ENCODE data around the gene LONP1. TPM values are rescaled to one million over a fixed set of nuclear protein-coding genes. Genes with fewer than 3 reads are reported as not detected.
"Not testable (repeated sequence)": the region's sequence is repeated elsewhere in the genome, so short reads cannot be mapped to it uniquely, and the experiment has no call there.

Gene LONP1, protein sequence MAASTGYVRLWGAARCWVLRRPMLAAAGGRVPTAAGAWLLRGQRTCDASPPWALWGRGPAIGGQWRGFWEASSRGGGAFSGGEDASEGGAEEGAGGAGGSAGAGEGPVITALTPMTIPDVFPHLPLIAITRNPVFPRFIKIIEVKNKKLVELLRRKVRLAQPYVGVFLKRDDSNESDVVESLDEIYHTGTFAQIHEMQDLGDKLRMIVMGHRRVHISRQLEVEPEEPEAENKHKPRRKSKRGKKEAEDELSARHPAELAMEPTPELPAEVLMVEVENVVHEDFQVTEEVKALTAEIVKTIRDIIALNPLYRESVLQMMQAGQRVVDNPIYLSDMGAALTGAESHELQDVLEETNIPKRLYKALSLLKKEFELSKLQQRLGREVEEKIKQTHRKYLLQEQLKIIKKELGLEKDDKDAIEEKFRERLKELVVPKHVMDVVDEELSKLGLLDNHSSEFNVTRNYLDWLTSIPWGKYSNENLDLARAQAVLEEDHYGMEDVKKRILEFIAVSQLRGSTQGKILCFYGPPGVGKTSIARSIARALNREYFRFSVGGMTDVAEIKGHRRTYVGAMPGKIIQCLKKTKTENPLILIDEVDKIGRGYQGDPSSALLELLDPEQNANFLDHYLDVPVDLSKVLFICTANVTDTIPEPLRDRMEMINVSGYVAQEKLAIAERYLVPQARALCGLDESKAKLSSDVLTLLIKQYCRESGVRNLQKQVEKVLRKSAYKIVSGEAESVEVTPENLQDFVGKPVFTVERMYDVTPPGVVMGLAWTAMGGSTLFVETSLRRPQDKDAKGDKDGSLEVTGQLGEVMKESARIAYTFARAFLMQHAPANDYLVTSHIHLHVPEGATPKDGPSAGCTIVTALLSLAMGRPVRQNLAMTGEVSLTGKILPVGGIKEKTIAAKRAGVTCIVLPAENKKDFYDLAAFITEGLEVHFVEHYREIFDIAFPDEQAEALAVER
- total RNA-seq = 10 to 100 TPM; 34.8 to 40.4 TPM
- long read RNA-seq, donor 1, transcript LONP1-201 (18 exons, 3,236 nt) = major isoform, 20 of 33 reads
- long read RNA-seq, donor 1, partial matches to known transcripts = 7 of 33 reads
- long read RNA-seq, donor 1, other reads (novel, unspliced or antisense) = 6 of 33 reads
- long read RNA-seq, donor 2, transcript LONP1-201 (18 exons, 3,236 nt) = major isoform, 85 of 137 reads
- long read RNA-seq, donor 2, partial matches to known transcripts = 39 of 137 reads
- long read RNA-seq, donor 2, other reads (novel, unspliced or antisense) = 13 of 137 reads

DNA sequence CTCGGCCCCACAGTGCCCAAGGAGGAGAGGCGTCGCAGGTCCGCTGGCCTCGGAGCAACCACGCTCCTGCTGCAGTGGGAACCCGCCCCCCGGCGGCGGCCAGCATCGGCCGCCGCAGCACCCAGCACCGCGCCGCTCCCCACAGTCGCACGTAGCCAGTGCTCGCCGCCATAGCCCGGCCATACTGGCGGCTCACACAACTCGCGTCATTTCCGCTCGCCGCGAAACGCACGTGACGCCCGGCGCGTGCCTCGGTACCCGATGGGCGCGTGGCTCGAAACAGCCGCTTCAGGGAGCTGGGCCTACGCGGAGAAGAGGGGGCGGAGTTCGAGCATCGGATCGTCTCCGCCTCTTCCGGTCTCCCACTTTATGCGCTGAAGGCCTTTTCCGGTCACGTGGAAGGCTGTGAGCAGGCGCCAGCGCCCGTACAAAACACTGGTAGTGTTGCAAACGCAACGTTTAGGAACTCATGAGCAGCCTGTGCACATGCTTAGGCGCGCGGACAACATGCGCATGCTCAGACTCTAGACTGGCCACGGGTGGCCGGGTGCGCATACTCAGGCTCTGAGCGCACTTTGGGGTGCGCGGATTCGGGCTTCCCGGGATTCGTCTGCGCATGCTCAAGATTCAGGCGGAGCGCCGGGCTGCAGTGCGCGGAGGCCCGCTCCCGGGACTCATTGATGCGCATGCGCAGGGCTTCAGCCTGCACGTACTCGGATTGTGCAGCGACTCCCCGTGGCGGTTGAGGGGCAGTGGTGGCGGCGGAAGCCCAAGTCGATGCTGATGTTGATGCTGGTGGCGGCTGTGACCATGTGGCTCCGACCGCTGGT, at the start of gene LONP1, which contains the start of gene CATSPERD:
TSS of gene LONP1 (minus strand) at position 186 of the 830 bp plus-strand sequence. CDS start at position 172, 14 bp downstream.
TSS of gene CATSPERD (plus strand) at position 677 of the 830 bp plus-strand sequence. CDS start at position 778, 101 bp downstream.
- intact Hi-C loops (cut with DNase I) = no loop called here
- DNase-seq (ENCODE audit: low spot score) = peak; percentile 100

- no peak for DNase-seq (ENCODE audit: low spot score)
- intact Hi-C loops (cut with DNase I) = no loop called here
Measured at GRCh38 chr19:5767949-5768348, 48.0 kb upstream of the LONP1 start.

DNA sequence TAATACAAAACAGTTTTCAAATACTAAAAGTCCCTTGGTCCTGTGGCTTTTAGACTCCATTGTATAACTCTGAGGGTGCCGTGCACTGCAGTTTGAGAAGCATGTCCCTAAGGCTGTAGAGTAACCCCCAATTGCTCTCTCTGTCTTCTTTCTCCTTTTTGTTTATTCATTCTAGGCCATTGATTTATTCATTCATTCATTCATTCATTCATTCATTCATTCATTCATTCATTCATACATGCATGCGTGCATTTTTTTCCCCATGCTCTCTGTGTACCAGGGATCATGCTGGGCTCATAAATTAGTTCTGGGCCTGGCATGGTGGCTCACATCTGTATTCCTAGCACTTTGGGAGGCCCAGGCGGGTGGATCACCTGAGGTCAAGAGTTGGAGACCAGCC, 45.3 kb upstream of the LONP1 start:
- intact Hi-C loops (cut with DNase I) = no loop called here
- DNase-seq (ENCODE audit: low spot score) = no peak

DNA sequence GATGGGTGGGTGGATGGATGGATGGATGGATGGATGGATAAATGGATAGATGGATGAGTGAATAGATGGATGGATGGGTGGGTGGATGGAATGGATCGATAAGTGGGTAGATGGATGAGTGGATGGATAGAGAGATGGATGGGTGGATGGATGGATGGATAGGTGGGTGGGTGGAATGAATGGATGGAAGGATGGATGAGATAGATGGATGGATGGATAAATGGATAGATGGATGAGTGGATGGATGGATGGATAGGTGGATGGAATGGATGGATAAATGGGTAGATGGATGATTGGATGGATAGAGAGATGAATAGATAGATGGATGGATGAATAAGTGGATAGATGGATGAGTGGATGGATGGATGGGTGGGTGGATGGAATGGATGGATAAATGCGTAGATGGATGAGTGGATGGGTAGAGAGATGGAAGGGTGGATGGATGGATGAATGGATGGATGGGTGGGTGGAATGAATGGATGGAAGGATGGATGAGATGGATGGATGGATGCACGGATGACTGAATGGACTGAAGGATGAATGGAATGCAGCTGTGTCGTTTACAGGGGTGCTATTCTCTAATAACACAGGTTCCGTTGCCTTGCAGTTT, 42.8 kb upstream of the LONP1 start:
- no peak for DNase-seq (ENCODE audit: low spot score)
- intact Hi-C loops (cut with DNase I) = no loop called here

DNA sequence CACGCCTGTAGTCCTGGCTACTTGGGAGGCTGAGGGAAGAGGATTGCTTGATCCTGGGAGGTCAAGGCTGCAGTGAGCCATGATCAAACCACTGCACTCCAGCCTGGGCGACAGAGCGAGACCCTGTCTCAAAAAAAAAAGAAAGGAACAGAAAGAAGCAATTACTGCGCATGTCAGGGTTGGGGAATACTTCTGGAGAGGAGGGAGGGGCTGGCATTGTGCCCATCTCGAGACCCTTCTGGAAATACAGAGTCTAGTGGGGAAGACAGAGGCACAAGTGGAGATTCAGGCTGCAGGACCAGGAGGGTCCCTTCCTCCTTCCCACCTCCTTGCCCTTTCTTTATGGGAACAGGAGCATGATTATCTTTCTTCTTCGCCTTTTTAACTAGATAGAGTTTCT, 33.8 kb upstream of the LONP1 start:
- intact Hi-C loops (cut with DNase I) = no loop called here
- DNase-seq (ENCODE audit: low spot score) = no peak

DNA sequence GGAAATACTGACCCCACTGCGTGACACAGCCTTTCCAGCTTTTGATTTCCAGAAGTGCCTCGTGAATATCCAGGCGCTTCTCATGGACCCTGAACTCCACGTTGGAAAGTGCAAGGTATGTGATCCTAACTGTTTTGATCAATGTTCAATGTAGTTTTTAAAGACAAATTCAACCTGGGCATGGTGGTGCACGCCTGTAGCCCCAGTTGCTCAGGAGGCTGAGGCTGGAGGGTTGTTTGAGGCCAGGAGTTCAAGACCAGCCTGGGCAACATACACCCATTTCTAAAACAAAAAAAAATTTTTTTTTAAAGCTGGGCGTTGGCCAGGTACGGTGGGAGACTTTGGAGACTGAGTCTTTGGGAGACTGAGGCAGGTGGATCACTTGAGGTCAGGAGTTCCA, 31.8 kb upstream of the LONP1 start:
- intact Hi-C loops (cut with DNase I) = no loop called here
- no peak for DNase-seq (ENCODE audit: low spot score)

DNA sequence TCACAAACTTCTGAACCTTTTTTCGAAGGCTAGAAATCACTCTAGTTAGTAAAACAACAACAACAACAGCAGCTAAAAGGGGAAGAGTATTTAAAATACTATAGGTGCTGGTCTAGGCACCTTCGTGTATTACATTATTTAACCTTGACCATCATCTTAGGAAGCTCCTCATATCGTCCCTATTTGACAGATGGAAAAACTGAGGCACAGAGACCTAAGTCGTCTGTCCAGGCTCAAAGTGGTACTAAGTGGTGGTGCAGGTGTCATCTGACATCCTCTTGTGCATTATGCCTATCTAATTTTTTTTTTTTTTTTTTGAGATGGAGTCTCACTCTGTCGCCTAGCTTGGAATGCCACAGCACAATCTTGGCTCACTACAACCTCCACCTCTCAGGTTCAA, 29.6 kb upstream of the LONP1 start:
- DNase-seq (ENCODE audit: low spot score) = no peak
- intact Hi-C loops (cut with DNase I) = no loop called here

DNA sequence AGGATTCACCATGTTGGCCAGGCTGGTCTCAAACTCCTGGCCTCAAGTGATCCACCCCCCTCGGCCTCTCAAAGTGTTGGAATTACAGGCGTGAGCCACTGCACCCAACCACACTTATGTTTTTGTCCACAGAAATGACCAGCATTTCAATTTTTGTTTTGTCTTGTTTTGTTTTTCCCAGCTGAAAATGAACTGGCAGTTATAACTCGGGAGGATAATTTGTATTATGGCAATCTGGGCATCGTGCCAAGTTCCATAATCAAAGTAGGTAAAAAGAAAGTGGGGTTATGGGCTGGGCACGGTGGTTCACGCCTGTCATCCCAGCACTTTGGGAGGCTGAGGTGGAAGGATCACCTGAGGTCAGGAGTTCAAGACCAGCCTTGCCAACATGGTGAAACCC, 29.0 kb upstream of the LONP1 start:
- intact Hi-C loops (cut with DNase I); DNase-seq (ENCODE audit: low spot score): not testable (repeated sequence)

DNA sequence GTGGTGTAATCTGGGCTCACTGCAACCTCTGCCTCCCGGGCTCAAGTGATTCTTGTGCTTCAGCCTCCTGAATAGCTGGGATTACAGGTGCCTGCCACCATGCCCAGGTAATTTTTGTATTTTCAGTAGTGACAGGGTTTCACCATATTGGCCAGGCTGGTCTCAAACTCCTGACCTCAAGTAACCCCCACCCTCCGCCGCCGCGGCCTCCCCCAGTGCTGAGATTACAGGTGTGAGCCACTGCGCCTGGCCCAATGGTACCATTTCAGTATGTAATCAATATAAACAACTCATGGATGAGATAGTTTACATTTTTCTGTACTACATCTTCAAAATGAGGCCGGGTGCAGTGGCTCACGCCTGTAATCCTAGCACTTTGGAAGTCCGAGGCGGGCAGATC, 25.1 kb upstream of the LONP1 start:
- intact Hi-C loops (cut with DNase I); DNase-seq (ENCODE audit: low spot score): not testable (repeated sequence)

DNA sequence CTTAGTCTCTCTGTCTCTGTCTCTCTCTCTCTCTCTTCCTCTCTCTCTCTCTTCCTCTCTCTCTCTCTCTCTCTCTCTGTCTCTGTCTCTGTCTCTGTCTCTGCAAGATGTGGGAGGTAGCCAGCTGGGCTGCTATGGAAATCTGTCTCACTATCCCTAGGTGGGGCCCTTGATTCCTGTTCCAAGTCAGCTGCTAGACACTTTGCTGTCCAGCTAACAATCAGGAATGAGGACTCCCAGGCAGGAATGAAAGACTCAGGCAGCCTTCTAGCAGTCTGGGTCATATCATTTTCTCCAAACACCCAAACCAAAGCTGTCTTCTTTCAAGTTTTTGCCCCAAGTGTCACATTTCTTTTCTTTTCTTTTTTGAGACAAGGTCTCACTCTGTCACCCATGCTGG, 23.7 kb upstream of the LONP1 start:
- DNase-seq (ENCODE audit: low spot score) = no peak
- intact Hi-C loops (cut with DNase I) = no loop called here

DNA sequence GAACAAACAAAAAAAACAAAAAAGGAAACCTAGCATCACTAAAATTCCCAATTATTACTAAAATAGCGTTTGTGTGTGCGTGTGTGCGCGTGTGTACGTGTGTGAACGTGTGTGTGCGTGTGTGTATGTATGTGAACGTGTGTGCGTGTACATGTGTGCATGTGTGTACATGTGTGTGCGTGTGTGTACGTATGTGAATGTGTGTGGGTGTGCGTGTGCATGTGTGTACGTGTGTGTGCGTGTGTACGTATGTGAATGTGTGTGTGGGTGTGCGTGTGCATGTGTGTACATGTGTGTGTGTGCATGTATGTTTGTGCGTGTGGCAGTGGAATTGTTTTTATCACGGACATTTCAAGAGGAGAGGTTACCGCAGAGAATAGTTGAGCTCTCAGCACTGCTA, 22.1 kb upstream of the LONP1 start:
- no peak for DNase-seq (ENCODE audit: low spot score)
- intact Hi-C loops (cut with DNase I) = no loop called here

GRCh38 chr19:5738423-5738822, 18.5 kb upstream of the LONP1 start:
- intact Hi-C loops (cut with DNase I) = no loop called here
- DNase-seq (ENCODE audit: low spot score) = no peak

DNA sequence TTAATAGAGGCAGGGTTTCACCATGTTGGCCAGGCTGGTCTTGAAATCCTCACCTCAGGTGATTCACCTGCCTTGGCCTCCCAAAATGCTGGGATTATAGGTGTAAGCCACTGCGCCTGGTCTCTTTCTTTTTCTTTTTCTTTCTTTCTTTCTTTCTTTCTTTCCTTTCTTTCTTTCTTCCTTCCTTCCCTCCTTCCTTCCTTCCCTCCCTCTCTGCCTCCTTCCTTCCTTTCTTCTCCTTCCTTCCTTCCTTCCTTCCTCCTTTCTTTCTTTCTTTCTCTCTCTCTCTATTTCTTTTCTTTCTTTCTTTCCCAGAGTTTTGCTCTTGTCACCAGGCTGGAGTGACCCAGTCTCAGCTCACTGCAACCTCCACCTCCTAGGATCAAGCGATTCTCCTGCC, 13.2 kb upstream of the LONP1 start:
- DNase-seq (ENCODE audit: low spot score); intact Hi-C loops (cut with DNase I): not testable (repeated sequence)

DNA sequence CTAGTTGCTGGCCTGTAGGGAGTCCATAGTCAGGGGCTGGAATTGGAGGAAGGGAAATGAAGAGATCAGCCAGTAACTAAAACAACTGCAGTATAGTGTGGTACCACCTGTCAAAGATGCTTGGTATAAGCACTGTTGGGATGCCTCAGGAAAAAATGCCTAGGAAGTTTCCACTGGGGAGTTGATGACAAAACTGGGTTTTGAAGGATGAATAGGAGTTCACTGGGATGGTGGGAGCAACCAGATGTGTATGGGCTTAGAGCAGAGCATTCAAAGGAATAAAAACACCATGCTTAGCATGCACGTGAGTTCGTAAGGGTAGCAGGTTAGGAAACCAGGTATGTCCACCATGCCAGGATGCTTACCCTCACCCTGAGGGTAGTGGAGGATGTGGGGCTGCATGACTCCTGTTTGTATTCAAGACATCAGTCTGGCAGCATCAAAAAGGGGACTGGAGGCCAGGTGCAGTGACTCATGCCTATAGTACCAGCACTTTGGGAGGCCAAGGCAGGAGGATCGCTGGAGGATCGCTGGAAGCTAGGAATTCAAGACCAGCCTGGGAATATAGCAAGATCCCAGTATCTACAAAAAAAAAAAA, 7.6 kb upstream of the LONP1 start:
- intact Hi-C loops (cut with DNase I) = no loop called here
- DNase-seq (ENCODE audit: low spot score) = no peak

GRCh38 chr19:5719274-5719960, 529 bp downstream of the LONP1 start:
- no peak for DNase-seq (ENCODE audit: low spot score)
- intact Hi-C loops (cut with DNase I) = no loop called here

DNA sequence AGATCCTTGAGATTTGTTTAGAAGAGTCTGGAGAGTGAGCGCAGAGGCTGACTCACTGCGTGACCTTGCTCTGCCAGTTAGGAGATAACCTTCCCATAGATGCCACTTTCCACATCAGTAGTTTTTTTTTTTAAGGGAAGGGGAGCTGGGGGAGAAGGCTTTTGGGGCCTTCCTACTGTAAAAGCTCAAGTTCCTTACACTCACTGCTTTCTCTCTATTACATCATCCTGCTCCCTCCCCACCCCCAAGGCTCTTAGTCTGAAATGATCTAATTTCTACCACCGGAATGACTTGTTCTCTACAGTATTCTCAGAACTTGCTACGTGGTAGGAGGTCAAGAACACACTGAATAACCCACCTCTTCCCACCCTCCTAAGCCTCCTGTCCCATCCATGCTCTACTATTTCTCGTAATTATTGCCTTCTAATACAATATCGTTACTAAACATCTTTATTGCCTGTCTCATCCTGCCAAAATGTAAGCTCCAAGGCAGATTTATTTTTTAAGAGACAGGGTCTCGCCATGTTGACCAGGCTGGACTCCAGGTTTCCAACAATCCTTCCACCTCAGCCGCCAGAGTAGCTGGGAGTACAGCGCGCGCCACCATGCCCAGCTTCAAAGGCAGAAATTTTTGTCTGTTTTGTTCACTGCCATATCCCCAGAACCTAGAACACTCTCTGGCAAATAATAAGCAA, 1.2 kb downstream of the LONP1 start:
- intact Hi-C loops (cut with DNase I) = no loop called here
- DNase-seq (ENCODE audit: low spot score) = no peak

- peak; percentile 76 for DNase-seq (ENCODE audit: low spot score)
- intact Hi-C loops (cut with DNase I) = no loop called here
Measured at GRCh38 chr19:5718037-5718578, 1.8 kb downstream of the LONP1 start.

Data from posterior vena cava (tissue), 2 donors.